NT2/D1 (cell line): ENCODE data around the gene ZBTB40.

Experiments
- SUZ12 ChIP-seq: IDR thresholded peaks from 2 replicates; pipeline ENCODE4 v1.6.1; 2011; ENCODE audit not compliant: insufficient read length, insufficient read depth; ENCODE audit errors: extremely low read depth
- YY1 ChIP-seq: IDR thresholded peaks from 2 replicates; pipeline ENCODE4 v1.6.1; 2011; ENCODE audit not compliant: insufficient read length, insufficient read depth
- ZNF274 ChIP-seq: IDR thresholded peaks from 2 replicates; pipeline ENCODE4 v1.6.1; 2011; ENCODE audit warnings: mild to moderate bottlenecking, low read depth, low read length

DNA sequence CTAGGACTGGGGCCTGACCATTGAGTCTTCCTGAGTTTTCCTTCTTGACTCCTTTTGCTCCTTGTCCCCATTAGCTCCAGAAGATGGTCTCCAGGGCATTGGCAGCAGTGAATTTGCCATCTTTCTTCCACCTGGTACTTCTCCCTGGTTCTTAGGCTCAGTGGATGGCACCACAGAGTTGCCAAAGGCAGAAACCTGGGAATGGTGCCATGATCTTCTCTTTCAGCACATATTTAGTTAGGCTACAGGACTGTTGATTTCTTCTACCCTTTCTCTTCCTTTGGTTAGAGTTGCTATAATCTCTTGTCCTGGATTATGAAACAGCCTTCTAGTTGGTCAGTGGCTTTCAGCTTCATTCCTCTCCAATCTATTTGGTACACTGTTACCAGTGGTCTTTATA is 6.2 kb downstream of the ZBTB40 start:
- TF ChIP-seq YY1, result no peak
- no peak for TF ChIP-seq ZNF274
- TF ChIP-seq SUZ12, result no peak
